HG02981 (cell line): ENCODE measurements around the gene OSMR.
"Not testable (repeated sequence)": the region's sequence is repeated elsewhere in the genome, so short reads cannot be mapped to it uniquely, and the experiment has no call there.

Experiments used
- ATAC-seq: cut with Tn5 transposase; IDR thresholded peaks from one replicate; pipeline ENCODE4 v1.9.1; 2021; ENCODE audit warnings: mild to moderate bottlenecking, moderate library complexity; ENCODE audit not compliant: unreplicated experiment

OSMR gene

GRCh38 chr5:38830521-38831051, 15.2 kb upstream of the OSMR start:
- no peak for ATAC-seq

GRCh38 chr5:38831117-38831516, 14.7 kb upstream of the OSMR start:
- ATAC-seq, result no peak

- ATAC-seq, result no peak
These were observed 13.9 kb upstream of the OSMR start for GRCh38 chr5:38831909-38832308.

- no peak for ATAC-seq
These were observed 13.0 kb upstream of the OSMR start for GRCh38 chr5:38832810-38833209.

- no peak for ATAC-seq
These were observed 9.9 kb upstream of the OSMR start for GRCh38 chr5:38835887-38836286.

- no peak for ATAC-seq
These were observed 8.4 kb upstream of the OSMR start for GRCh38 chr5:38837416-38837815.

- no peak for ATAC-seq
These were observed 7.9 kb upstream of the OSMR start for GRCh38 chr5:38837932-38838331.

- ATAC-seq, result no peak
These were observed 2.1 kb upstream of the OSMR start for GRCh38 chr5:38843665-38844064.

- no peak for ATAC-seq
These were observed 683 bp downstream of the OSMR start for GRCh38 chr5:38846379-38847011.

GRCh38 chr5:38847559-38848347, 1.9 kb downstream of the OSMR start:
- ATAC-seq, result no peak

GRCh38 chr5:38848637-38849036, 2.8 kb downstream of the OSMR start:
- no peak for ATAC-seq

GRCh38 chr5:38851640-38852039, 5.8 kb downstream of the OSMR start:
- not testable (repeated sequence) for ATAC-seq

- ATAC-seq, result no peak
These were observed 8.1 kb downstream of the OSMR start for GRCh38 chr5:38853753-38854470.

- ATAC-seq, result no peak
These were observed 9.1 kb downstream of the OSMR start for GRCh38 chr5:38854907-38855306.

- ATAC-seq, result no peak
These were observed 10.8 kb downstream of the OSMR start for GRCh38 chr5:38856660-38857059.

- no peak for ATAC-seq
These were observed 13.0 kb downstream of the OSMR start for GRCh38 chr5:38858839-38859238.

- ATAC-seq, result not testable (repeated sequence)
These were observed 16.4 kb downstream of the OSMR start for GRCh38 chr5:38861986-38862770.

- ATAC-seq, result no peak
These were observed 20.7 kb downstream of the OSMR start for GRCh38 chr5:38866362-38867031.

- no peak for ATAC-seq
These were observed 21.2 kb downstream of the OSMR start for GRCh38 chr5:38867032-38867398.

GRCh38 chr5:38867416-38867815, 21.6 kb downstream of the OSMR start:
- no peak for ATAC-seq
